HG03135 (cell line): Measurements from ENCODE around the gene ZYG11B.
A peak's percentile ranks its signal among the peaks of the same experiment; 100 is the strongest.
"Not testable (repeated sequence)": the region's sequence is repeated elsewhere in the genome, so short reads cannot be mapped to it uniquely, and the experiment has no call there.

ENCODE experiments used
- ATAC-seq: cut with Tn5 transposase; IDR thresholded peaks from one replicate; pipeline ENCODE4 v1.9.1; 2021; ENCODE audit warnings: mild to moderate bottlenecking, moderate library complexity; ENCODE audit not compliant: unreplicated experiment

The ZYG11B gene

GRCh38 chr1:52842643-52843310 lies 116.5 kb downstream of the ZYG11B start, which contains the start of gene ZYG11A:
Gene ZYG11A, plus strand, starts transcription at chr1:52842760. Its CDS starts 124 bp downstream, at chr1:52842884.
- ATAC-seq, result peak; percentile 84

- ATAC-seq, result not testable (repeated sequence)
These were observed 118.9 kb downstream of the ZYG11B start for GRCh38 chr1:52845119-52845518.

- ATAC-seq, result no peak
These were observed 122.2 kb downstream of the ZYG11B start for GRCh38 chr1:52848423-52848822.

GRCh38 chr1:52850951-52851350 lies 124.7 kb downstream of the ZYG11B start:
- ATAC-seq, result no peak

- ATAC-seq, result no peak
These were observed 126.6 kb downstream of the ZYG11B start for GRCh38 chr1:52852854-52853253.

GRCh38 chr1:52855584-52855983 lies 129.3 kb downstream of the ZYG11B start:
- no peak for ATAC-seq

- no peak for ATAC-seq
These were observed 129.8 kb downstream of the ZYG11B start for GRCh38 chr1:52856026-52856425.

GRCh38 chr1:52857443-52857842 lies 131.2 kb downstream of the ZYG11B start:
- ATAC-seq, result no peak

- ATAC-seq, result no peak
These were observed 136.6 kb downstream of the ZYG11B start for GRCh38 chr1:52862666-52863458.

GRCh38 chr1:52867087-52867863 lies 141.0 kb downstream of the ZYG11B start:
- ATAC-seq, result peak; percentile 87

GRCh38 chr1:52869727-52870126 lies 143.5 kb downstream of the ZYG11B start:
- ATAC-seq, result not testable (repeated sequence)

GRCh38 chr1:52876843-52877242 lies 150.6 kb downstream of the ZYG11B start:
- no peak for ATAC-seq
